Epithelial cell of esophagus (primary cell): ENCODE measurements around the gene SELENOV.

Experiments used
- DNase-seq: peaks from one replicate; pipeline ENCODE4 v3.0.0; 2010; ENCODE audit warnings: low read depth
- H3K4me3 ChIP-seq: 2 replicates; pipeline ENCODE4 v1.5.1; 2011; ENCODE audit warnings: mild to moderate bottlenecking, low read length, control low read depth
- TF ChIP-seq, protein P1 (sequence below): IDR thresholded peaks from 2 replicates; pipeline ENCODE4 v1.5.1; 2011; ENCODE audit warnings: low read depth, mild to moderate bottlenecking, low read length, control low read depth, inconsistent platforms; ENCODE audit not compliant: insufficient read depth; ENCODE audit errors: missing control alignments

SELENOV gene

DNA sequence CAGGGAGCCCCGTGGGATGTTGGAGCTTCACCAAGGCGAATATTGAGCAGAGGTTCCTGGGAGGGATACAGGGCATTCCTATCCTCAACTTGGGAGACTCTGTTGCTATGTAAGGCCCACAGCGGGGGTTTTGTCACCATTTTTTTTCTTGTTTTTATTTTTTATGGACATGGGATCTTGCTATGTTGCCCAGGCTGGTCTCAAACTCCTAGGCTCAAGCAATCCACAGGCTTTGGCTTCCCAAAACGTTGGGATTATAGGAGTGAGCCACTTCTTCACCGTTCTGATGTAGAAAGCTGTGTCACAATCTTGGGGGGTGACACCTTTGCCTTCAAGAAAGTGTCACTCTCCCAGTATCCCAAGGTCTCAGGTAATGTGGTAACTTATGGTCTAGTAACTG is 13.6 kb upstream of the SELENOV start:
- no peak overlapping the region for H3K4me3 ChIP-seq
- TF ChIP-seq, protein P1, sequence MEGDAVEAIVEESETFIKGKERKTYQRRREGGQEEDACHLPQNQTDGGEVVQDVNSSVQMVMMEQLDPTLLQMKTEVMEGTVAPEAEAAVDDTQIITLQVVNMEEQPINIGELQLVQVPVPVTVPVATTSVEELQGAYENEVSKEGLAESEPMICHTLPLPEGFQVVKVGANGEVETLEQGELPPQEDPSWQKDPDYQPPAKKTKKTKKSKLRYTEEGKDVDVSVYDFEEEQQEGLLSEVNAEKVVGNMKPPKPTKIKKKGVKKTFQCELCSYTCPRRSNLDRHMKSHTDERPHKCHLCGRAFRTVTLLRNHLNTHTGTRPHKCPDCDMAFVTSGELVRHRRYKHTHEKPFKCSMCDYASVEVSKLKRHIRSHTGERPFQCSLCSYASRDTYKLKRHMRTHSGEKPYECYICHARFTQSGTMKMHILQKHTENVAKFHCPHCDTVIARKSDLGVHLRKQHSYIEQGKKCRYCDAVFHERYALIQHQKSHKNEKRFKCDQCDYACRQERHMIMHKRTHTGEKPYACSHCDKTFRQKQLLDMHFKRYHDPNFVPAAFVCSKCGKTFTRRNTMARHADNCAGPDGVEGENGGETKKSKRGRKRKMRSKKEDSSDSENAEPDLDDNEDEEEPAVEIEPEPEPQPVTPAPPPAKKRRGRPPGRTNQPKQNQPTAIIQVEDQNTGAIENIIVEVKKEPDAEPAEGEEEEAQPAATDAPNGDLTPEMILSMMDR, result no peak

DNA sequence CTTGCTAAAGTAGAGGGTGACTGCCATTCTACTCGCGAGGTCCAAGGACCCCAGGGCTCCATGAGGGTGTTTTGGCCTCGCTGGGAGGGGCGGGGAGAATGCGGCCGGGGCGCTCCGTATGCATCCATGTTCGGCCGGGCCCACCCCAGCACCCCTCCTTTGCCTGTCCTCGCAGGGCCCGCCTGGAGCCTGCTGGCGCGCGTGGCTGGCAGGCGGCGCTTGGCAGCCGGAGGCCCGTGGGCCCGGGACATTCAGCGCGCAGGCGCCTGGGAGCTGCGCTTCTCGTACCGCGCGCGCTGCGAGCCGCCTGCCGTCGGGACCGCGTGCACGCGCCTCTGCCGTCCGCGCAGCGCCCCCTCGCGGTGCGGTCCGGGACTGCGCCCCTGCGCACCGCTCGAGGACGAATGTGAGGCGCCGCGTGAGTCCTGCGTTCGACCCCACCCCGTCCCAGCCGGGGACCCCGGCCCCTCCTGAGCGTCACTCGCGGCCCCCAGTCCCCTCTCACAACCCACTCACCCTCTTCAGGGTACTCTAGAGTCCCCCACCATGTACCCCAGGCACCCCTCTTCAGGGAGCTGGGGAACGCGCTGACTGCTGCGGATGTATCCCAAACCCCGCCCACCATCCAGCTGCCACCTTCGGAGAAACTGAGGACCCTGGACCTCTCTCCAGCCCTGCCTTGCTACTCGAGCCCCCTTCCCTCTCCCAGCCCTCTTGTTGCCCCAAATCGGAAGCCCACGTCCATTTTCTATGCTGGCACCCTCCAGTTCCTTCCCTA is 12.1 kb upstream of the SELENOV start:
- peak; percentile 78 for DNase-seq
- TF ChIP-seq, protein P1, result peak; percentile 40
- no peak overlapping the region for H3K4me3 ChIP-seq

More for the DNA sequence above, 13.6 kb upstream of the SELENOV start:
- no peak for DNase-seq

DNA sequence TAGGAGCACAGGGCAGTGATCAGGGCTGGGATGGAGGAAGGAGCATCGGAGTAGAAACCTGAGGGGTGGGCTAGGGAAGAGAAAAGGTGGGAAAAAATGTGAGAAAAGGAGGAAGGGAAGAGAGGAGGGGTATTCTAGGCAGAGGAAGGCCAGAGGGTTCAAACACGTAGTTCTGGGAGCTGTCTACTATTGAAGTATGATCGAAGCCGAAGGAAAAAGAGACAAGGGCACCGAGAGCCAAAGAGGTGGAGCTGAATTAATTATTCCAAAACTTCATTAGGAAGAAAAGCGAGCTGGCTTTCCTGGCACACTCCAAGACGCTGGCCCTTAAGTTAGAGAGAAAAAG is 8.4 kb upstream of the SELENOV start:
- TF ChIP-seq, protein P1, result no peak
- H3K4me3 ChIP-seq, result peak overlapping the region; percentile 16
- DNase-seq, result no peak

DNA sequence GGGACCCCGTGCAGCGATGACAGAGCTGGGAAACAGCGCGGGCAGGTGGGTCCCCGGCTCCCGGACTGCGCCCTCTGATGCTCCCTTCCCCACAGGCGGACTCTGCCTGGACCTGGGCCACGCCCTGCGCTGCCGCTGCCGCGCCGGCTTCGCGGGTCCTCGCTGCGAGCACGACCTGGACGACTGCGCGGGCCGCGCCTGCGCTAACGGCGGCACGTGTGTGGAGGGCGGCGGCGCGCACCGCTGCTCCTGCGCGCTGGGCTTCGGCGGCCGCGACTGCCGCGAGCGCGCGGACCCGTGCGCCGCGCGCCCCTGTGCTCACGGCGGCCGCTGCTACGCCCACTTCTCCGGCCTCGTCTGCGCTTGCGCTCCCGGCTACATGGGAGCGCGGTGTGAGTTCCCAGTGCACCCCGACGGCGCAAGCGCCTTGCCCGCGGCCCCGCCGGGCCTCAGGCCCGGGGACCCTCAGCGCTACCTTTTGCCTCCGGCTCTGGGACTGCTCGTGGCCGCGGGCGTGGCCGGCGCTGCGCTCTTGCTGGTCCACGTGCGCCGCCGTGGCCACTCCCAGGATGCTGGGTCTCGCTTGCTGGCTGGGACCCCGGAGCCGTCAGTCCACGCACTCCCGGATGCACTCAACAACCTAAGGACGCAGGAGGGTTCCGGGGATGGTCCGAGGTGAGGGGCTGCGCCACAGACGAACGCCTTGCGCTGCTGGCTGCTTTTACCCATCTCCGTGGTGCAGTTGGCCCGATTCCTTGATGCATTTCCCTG is 7.8 kb upstream of the SELENOV start:
- TF ChIP-seq, protein P1, result no peak
- peak; percentile 82 for DNase-seq
- H3K4me3 ChIP-seq, result peak overlapping the region; percentile 50

DNA sequence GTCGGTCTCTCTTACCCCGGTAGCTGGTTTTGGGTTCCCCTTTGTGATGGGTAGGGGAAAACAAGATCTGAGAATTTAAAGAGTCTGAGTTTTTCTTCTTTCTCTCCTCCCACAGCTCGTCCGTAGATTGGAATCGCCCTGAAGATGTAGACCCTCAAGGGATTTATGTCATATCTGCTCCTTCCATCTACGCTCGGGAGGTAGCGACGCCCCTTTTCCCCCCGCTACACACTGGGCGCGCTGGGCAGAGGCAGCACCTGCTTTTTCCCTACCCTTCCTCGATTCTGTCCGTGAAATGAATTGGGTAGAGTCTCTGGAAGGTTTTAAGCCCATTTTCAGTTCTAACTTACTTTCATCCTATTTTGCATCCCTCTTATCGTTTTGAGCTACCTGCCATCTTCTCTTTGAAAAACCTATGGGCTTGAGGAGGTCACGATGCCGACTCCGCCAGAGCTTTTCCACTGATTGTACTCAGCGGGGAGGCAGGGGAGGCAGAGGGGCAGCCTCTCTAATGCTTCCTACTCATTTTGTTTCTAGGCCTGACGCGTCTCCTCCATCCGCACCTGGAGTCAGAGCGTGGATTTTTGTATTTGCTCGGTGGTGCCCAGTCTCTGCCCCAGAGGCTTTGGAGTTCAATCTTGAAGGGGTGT is 7.1 kb upstream of the SELENOV start:
- TF ChIP-seq, protein P1, result no peak
- H3K4me3 ChIP-seq, result peak overlapping the region; percentile 50
- DNase-seq, result no peak

DNA sequence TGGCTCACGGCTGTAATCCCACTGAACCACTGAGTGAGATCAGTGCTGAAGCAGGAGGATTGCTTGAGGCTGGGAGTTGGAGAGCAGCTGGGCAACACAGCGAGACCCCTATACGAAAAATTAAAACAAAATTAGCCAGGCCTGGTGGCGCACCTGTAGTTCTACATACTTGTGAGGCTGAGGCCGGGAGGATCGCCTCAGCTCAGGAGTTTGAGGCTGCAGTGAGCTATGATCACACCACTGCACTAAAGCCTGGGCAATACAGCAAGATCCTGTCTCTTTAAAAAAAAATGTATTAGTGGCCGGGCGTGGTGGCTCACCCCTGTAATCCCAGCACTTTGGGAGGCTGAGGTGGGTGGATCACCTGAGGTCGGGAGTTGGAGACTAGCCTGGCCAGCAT is 6.3 kb upstream of the SELENOV start:
- no peak for DNase-seq
- no peak overlapping the region for H3K4me3 ChIP-seq
- TF ChIP-seq, protein P1, result no peak
